ENCODE data around the gene UBXN10. TPM values are rescaled to one million over a fixed set of nuclear protein-coding genes. Genes with fewer than 3 reads are reported as not detected.
"Not testable (repeated sequence)": the region's sequence is repeated elsewhere in the genome, so short reads cannot be mapped to it uniquely, and the experiment has no call there.

Gene UBXN10
- total RNA-seq, 1 experiment from 2014 or later = not detected

- no peak for DNase-seq
- H3K27me3 ChIP-seq = peaks cover 16% of the 10 kb centered on the region
These were observed 12.4 kb downstream of the UBXN10 start for GRCh38 chr1:20198296-20198695.

GRCh38 chr1:20198918-20199317 is 13.0 kb downstream of the UBXN10 start:
- no peaks in the 10 kb centered on the region for H3K9me3 ChIP-seq (replicated peaks)
- H3K4me3 ChIP-seq = no peak overlapping the region
- peaks cover 16% of the 10 kb centered on the region for H3K27me3 ChIP-seq
- H3K4me1 ChIP-seq = no peaks in the 10 kb centered on the region
- no peak overlapping the region for H3K27ac ChIP-seq
- DNase-seq = no peak
- H3K36me3 ChIP-seq = no peaks in the 10 kb centered on the region

More at GRCh38 chr1:20198296-20198695, 12.4 kb downstream of the UBXN10 start:
- no peak overlapping the region for H3K27ac ChIP-seq
- H3K4me1 ChIP-seq = no peaks in the 10 kb centered on the region
- no peaks in the 10 kb centered on the region for H3K9me3 ChIP-seq (replicated peaks)
- H3K4me3 ChIP-seq = no peak overlapping the region
- no peaks in the 10 kb centered on the region for H3K36me3 ChIP-seq

- no peak overlapping the region for H3K4me3 ChIP-seq
- H3K9me3 ChIP-seq (replicated peaks) = no peaks in the 10 kb centered on the region
- no peaks in the 10 kb centered on the region for H3K4me1 ChIP-seq
- no peaks in the 10 kb centered on the region for H3K36me3 ChIP-seq
- no peak overlapping the region for H3K27ac ChIP-seq
- peaks cover 16% of the 10 kb centered on the region for H3K27me3 ChIP-seq
- DNase-seq = no peak
These were observed 13.5 kb downstream of the UBXN10 start for GRCh38 chr1:20199403-20199802.

GRCh38 chr1:20199840-20200239 is 13.9 kb downstream of the UBXN10 start:
- Histone ChIP-seq H3K36me3 (no peaks in the 10 kb centered on the region), H3K4me1 (no peaks in the 10 kb centered on the region), H3K9me3 (replicated peaks) (no peaks in the 10 kb centered on the region), H3K27me3 (peaks cover 16% of the 10 kb centered on the region), H3K4me3 (no peak overlapping the region), H3K27ac (no peak overlapping the region)
- no peak for DNase-seq

GRCh38 chr1:20200966-20201365 is 15.1 kb downstream of the UBXN10 start:
- Histone ChIP-seq H3K27me3 (peaks cover 22% of the 10 kb centered on the region), H3K4me1 (no peaks in the 10 kb centered on the region)

GRCh38 chr1:20202166-20202565 is 16.3 kb downstream of the UBXN10 start:
- Histone ChIP-seq H3K4me1 (no peaks in the 10 kb centered on the region), H3K9me3 (replicated peaks) (no peaks in the 10 kb centered on the region), H3K27me3 (peaks cover 27% of the 10 kb centered on the region), H3K27ac (no peak overlapping the region), H3K36me3 (no peaks in the 10 kb centered on the region), H3K4me3 (no peak overlapping the region)
- no peak for DNase-seq

More at GRCh38 chr1:20200966-20201365, 15.1 kb downstream of the UBXN10 start:
- Histone ChIP-seq H3K27ac (no peak overlapping the region), H3K36me3 (no peaks in the 10 kb centered on the region), H3K4me3 (no peak overlapping the region), H3K9me3 (replicated peaks) (no peaks in the 10 kb centered on the region)
- DNase-seq = no peak

GRCh38 chr1:20207546-20207945 is 21.6 kb downstream of the UBXN10 start:
- Histone ChIP-seq H3K4me1 (no peaks in the 10 kb centered on the region), H3K27ac (no peak overlapping the region), H3K36me3 (no peaks in the 10 kb centered on the region), H3K4me3 (no peak overlapping the region), H3K9me3 (replicated peaks) (no peaks in the 10 kb centered on the region), H3K27me3 (peaks cover 22% of the 10 kb centered on the region; the same call in 1 of the 2 replicates)
- DNase-seq = no peak

- Histone ChIP-seq H3K27ac (no peak overlapping the region), H3K27me3 (peaks cover 30% of the 10 kb centered on the region), H3K36me3 (no peaks in the 10 kb centered on the region), H3K4me3 (no peak overlapping the region), H3K4me1 (no peaks in the 10 kb centered on the region), H3K9me3 (replicated peaks) (no peaks in the 10 kb centered on the region)
- no peak for DNase-seq
These were observed 23.6 kb downstream of the UBXN10 start for GRCh38 chr1:20209471-20209870.

GRCh38 chr1:20210736-20211460 is 25.0 kb downstream of the UBXN10 start:
- H3K27ac ChIP-seq = no peak overlapping the region
- DNase-seq = no peak
- H3K27me3 ChIP-seq = peaks cover 30% of the 10 kb centered on the region
- H3K4me3 ChIP-seq = no peak overlapping the region
- H3K9me3 ChIP-seq (replicated peaks) = no peaks in the 10 kb centered on the region
- H3K36me3 ChIP-seq = no peaks in the 10 kb centered on the region
- no peaks in the 10 kb centered on the region for H3K4me1 ChIP-seq

- H3K4me1 ChIP-seq = no peaks in the 10 kb centered on the region
- H3K36me3 ChIP-seq = no peaks in the 10 kb centered on the region
- H3K27ac ChIP-seq = no peak overlapping the region
- no peak overlapping the region for H3K4me3 ChIP-seq
- no peak for DNase-seq
- H3K27me3 ChIP-seq = peaks cover 36% of the 10 kb centered on the region
- no peaks in the 10 kb centered on the region for H3K9me3 ChIP-seq (replicated peaks)
These were observed 25.6 kb downstream of the UBXN10 start for GRCh38 chr1:20211511-20211931.

- H3K4me1 ChIP-seq = no peaks in the 10 kb centered on the region
- no peak for DNase-seq
- H3K9me3 ChIP-seq (replicated peaks) = no peaks in the 10 kb centered on the region
- H3K4me3 ChIP-seq = no peak overlapping the region
- H3K36me3 ChIP-seq = no peaks in the 10 kb centered on the region
- peaks cover 32% of the 10 kb centered on the region for H3K27me3 ChIP-seq
- H3K27ac ChIP-seq = no peak overlapping the region
These were observed 26.3 kb downstream of the UBXN10 start for GRCh38 chr1:20212085-20212684.

GRCh38 chr1:20212685-20213331 is 26.9 kb downstream of the UBXN10 start:
- Histone ChIP-seq H3K27ac (no peak overlapping the region), H3K9me3 (replicated peaks) (no peaks in the 10 kb centered on the region), H3K4me1 (no peaks in the 10 kb centered on the region), H3K36me3 (no peaks in the 10 kb centered on the region), H3K4me3 (no peak overlapping the region), H3K27me3 (peaks cover 30% of the 10 kb centered on the region)
- DNase-seq = peak; percentile 80 to 85

- Histone ChIP-seq H3K4me1 (no peaks in the 10 kb centered on the region), H3K9me3 (replicated peaks) (no peaks in the 10 kb centered on the region), H3K27ac (no peak overlapping the region), H3K27me3 (peaks cover 30% of the 10 kb centered on the region), H3K36me3 (no peaks in the 10 kb centered on the region), H3K4me3 (no peak overlapping the region)
- DNase-seq = no peak
These were observed 29.8 kb downstream of the UBXN10 start for GRCh38 chr1:20215716-20216115.

GRCh38 chr1:20216574-20216973 is 30.7 kb downstream of the UBXN10 start:
- Histone ChIP-seq H3K4me1 (no peaks in the 10 kb centered on the region), H3K27ac (no peak overlapping the region), H3K9me3 (replicated peaks) (no peaks in the 10 kb centered on the region), H3K4me3 (no peak overlapping the region), H3K27me3 (peaks cover 28% of the 10 kb centered on the region), H3K36me3 (no peaks in the 10 kb centered on the region)
- peak in 1 of 2 experiments; percentile 46 for DNase-seq

GRCh38 chr1:20219053-20219452 is 33.2 kb downstream of the UBXN10 start:
- not testable (repeated sequence) for H3K4me1 ChIP-seq; H3K9me3 ChIP-seq (replicated peaks); H3K27ac ChIP-seq; H3K36me3 ChIP-seq; H3K4me3 ChIP-seq; DNase-seq
- peaks cover 17% of the 10 kb centered on the region for H3K27me3 ChIP-seq

All from SJCRH30 (cell line).